Measurements from ENCODE around the gene ICA1. TPM values are rescaled to one million over a fixed set of nuclear protein-coding genes. Genes with fewer than 3 reads are reported as not detected.

ICA1 gene
- total and polyA plus RNA-seq, 2 donors (not counting 3 experiments of a cell fraction or from before 2014, with no cell fraction given), result 19.0 to 47.1 TPM

DNA sequence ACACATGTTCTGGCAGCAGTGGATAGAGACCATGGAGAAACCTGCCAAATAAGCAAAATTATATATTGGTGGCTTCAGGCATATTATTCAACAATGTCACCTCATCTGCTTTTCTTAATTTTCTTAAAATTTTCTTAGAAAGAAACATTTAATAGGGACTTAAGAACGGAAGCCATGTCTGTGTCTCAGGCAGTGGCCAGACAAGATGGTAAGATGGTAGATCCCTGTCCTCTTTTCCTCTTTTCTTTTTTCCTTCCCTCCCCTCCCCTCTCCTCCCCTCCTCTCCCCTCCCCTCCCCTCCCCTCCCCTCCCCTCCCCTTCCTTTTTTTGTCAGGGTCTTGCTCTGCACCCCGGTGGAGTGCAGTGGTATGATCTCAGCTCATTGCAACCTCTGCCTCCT lies 24.2 kb upstream of the ICA1 start:
- Histone ChIP-seq H2AFZ (ENCODE audit: low read depth, low read length) (no peak overlapping the region), H4K20me1 (replicated peaks; ENCODE audit: control insufficient read depth, extremely low read depth, insufficient read depth, low read length) (no peaks in the 10 kb centered on the region), H3K27ac (ENCODE audit: insufficient read depth, low read depth, low read length) (no peak overlapping the region), H3K9me1 (replicated peaks; ENCODE audit: control insufficient read depth, extremely low read depth, insufficient read depth, low read length) (no peaks in the 10 kb centered on the region), H3K9ac (replicated peaks; ENCODE audit: extremely low read depth, insufficient read depth, low read length) (no peak overlapping the region), H3K4me1 (ENCODE audit: control insufficient read depth, extremely low read depth, insufficient read depth, low read length) (no peaks in the 10 kb centered on the region), H3K36me3 (ENCODE audit: control insufficient read depth in 2 of 2, extremely low read depth in 1 of 2, insufficient read depth in 2 of 2, low read length in 2 of 2) (no peaks in the 10 kb centered on the region), H3K79me2 (ENCODE audit: control insufficient read depth, insufficient read depth, low read length) (no peaks in the 10 kb centered on the region), H3K4me2 (ENCODE audit: insufficient read depth, low read length) (no peak overlapping the region), H3K9me3 (replicated peaks; ENCODE audit: control insufficient read depth, insufficient read depth, low read length) (no peaks in the 10 kb centered on the region), H3K4me3 (replicated peaks in 1 of 3; ENCODE audit: insufficient read depth in 1 of 3, low read depth in 1 of 3, low read length in 3 of 3) (no peak overlapping the region), H3K27me3 (ENCODE audit: control insufficient read depth in 2 of 2, insufficient read depth in 2 of 2, low read length in 2 of 2) (peaks cover 2 to 3% of the 10 kb centered on the region in 2 experiments)
- DNase-seq (ENCODE audit: low read depth, low spot score) (no peak), FAIRE-seq (no peak)
- ChIA-PET CTCF (interaction anchor here (2.4 kb wide), 1 partner anchor 10 kb away, joined by 11 read pairs; no protein-coding TSS in a partner anchor), POLR2A (no interaction called here)
- TF ChIP-seq FOS (IDR thresholded peaks at IDR 0.05; ENCODE audit: borderline replicate concordance, insufficient read depth, low read length), result no peak
- TF ChIP-seq, protein P1, sequence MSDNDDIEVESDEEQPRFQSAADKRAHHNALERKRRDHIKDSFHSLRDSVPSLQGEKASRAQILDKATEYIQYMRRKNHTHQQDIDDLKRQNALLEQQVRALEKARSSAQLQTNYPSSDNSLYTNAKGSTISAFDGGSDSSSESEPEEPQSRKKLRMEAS (IDR thresholded peaks at IDR 0.05; ENCODE audit: insufficient read depth, insufficient read length), result no peak
- TF ChIP-seq MYC (IDR thresholded peaks at IDR 0.05; ENCODE audit: low read depth, low read length), result no peak
- TF ChIP-seq JUN (IDR thresholded peaks at IDR 0.05; ENCODE audit: borderline replicate concordance, insufficient read depth, insufficient read length, low read depth), result no peak
- no peak for TF ChIP-seq POLR2AphosphoS5 (IDR thresholded peaks at IDR 0.05; ENCODE audit: insufficient read depth, low read depth, low read length)
- TF ChIP-seq, protein P2, sequence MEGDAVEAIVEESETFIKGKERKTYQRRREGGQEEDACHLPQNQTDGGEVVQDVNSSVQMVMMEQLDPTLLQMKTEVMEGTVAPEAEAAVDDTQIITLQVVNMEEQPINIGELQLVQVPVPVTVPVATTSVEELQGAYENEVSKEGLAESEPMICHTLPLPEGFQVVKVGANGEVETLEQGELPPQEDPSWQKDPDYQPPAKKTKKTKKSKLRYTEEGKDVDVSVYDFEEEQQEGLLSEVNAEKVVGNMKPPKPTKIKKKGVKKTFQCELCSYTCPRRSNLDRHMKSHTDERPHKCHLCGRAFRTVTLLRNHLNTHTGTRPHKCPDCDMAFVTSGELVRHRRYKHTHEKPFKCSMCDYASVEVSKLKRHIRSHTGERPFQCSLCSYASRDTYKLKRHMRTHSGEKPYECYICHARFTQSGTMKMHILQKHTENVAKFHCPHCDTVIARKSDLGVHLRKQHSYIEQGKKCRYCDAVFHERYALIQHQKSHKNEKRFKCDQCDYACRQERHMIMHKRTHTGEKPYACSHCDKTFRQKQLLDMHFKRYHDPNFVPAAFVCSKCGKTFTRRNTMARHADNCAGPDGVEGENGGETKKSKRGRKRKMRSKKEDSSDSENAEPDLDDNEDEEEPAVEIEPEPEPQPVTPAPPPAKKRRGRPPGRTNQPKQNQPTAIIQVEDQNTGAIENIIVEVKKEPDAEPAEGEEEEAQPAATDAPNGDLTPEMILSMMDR (IDR thresholded peaks at IDR 0.05; ENCODE audit: extremely low read depth in 1 of 2, insufficient read depth in 1 of 2, low read depth in 1 of 2, low read length in 2 of 2), result no peak
- no peak for TF ChIP-seq GATA2 (IDR thresholded peaks at IDR 0.05; ENCODE audit: insufficient read depth, insufficient read length, low read depth, low read length)
- TF ChIP-seq EZH2 (IDR thresholded peaks at IDR 0.05; ENCODE audit: borderline replicate concordance, low read depth, low read length, severe bottlenecking), result no peak
- dilution Hi-C loops (cut with MboI; ENCODE audit: extremely low pct_ligation_motif_present, low sequenced_read_pairs) (no loop called here), intact Hi-C loops (cut with micrococcal nuclease) (no loop called here)
- no TSS peak for BruUV-seq (replicated peaks)

Measured in endothelial cell of umbilical vein (primary cell).